Large intestine (tissue), 3 donors: ENCODE measurements around the gene PYROXD2. TPM values are rescaled to one million over a fixed set of nuclear protein-coding genes. Genes with fewer than 3 reads are reported as not detected.
A peak's percentile ranks its signal among the peaks of the same experiment; 100 is the strongest.
"Not testable (repeated sequence)": the region's sequence is repeated elsewhere in the genome, so short reads cannot be mapped to it uniquely, and the experiment has no call there.

ENCODE experiments used
- DNase-seq, 2 donors: peaks; one replicate each; pipeline versions ENCODE4 v3.0.0 to v3.0.0-alpha.2; 2013
- H3K27ac ChIP-seq: one replicate; pipeline ENCODE4 v1.5.1; 2013; ENCODE audit warnings: low read length
- H3K27me3 ChIP-seq: 2 replicates; pipeline ENCODE4 v1.6.1; 2013; ENCODE audit warnings: low read length; ENCODE audit not compliant: control insufficient read depth, insufficient read depth
- H3K36me3 ChIP-seq: 2 replicates; pipeline ENCODE4 v1.6.1; 2013; ENCODE audit warnings: low read length; ENCODE audit not compliant: control insufficient read depth, insufficient read depth
- H3K4me1 ChIP-seq: one replicate; pipeline ENCODE4 v1.6.1; 2013; ENCODE audit warnings: low read length; ENCODE audit not compliant: control insufficient read depth, insufficient read depth
- H3K4me3 ChIP-seq: one replicate; pipeline ENCODE4 v1.5.1; 2013; ENCODE audit warnings: low read length
- H3K9me3 ChIP-seq: one replicate; pipeline ENCODE4 v1.6.1; 2013; ENCODE audit warnings: mild to moderate bottlenecking, low read depth, low read length, moderate library complexity; ENCODE audit not compliant: control insufficient read depth
- WGBS: methylation state at CpG from one replicate; pipeline ENCODE4 v1.1.5; 2013; ENCODE audit warnings: low lambda C conversion rate; ENCODE audit not compliant: insufficient coverage; 5-methylcytosine and 5-hydroxymethylcytosine counted together
- polyA plus RNA-seq: library from polyadenylated mRNA; unstranded; fragments of 120-200 nt; gene quantifications from one replicate; pipeline ENCODE4 v1.2.1, GENCODE V29; 2013

PYROXD2 gene
- polyA plus RNA-seq, 1 donor, result 14.4 TPM

DNA sequence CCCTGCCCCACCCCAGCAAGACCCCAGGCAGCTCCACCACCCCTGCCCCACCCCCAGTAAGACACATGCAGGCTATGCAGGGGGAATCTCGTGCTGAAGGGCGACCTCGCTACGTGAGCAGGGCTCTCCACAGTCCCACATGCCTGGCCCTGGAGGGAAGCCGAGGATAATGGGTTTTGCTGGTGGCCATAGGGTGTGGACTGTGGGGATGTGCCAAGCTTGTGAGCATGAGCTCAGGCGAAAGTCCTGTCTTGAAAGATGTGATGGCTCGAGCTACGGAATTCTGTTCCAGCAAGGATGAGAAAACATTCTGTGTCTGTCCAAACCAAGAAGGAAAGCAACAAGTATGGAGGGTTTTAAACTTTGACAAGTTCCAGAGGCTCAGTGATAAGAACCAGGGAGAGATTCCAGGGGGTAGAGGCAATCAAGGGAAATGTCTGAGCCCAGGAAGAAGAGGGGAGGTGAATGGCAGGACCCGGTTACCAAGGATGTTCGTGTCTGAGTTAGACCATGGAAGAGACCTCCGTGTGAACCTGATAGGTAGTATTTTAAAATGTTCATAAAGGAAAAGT lies 63.1 kb downstream of the PYROXD2 start:
- Histone ChIP-seq H3K9me3 (no peaks in the 10 kb centered on the region), H3K36me3 (no peaks in the 10 kb centered on the region), H3K27ac (no peak overlapping the region), H3K4me1 (no peaks in the 10 kb centered on the region), H3K4me3 (no peak overlapping the region), H3K27me3 (peaks cover 14% of the 10 kb centered on the region)
- DNase-seq, result no peak
- WGBS, result no CpG with 5 or more reads among the region's 11 CpGs

DNA sequence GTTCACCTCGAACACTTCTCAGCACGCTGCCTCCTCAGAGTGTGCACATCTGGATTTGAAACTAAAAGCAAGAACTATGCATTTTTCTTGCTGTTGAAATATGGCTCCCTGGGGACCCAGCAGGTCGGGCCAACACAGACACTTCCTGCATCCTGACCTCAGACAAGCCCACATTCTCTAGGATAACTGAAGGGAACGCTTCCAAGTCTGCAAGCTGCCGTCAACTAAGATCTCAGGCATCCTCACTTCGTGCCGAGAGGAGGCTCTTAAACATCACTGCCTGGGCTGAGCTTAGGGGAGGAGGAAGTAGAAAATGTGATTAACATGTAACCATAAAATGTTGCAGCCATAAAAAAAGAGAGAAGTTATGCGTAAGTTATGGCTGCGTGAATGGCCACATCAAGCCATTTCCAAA lies 65.5 kb downstream of the PYROXD2 start:
- Histone ChIP-seq H3K4me1 (no peaks in the 10 kb centered on the region), H3K27me3 (peaks cover 12% of the 10 kb centered on the region), H3K36me3 (no peaks in the 10 kb centered on the region), H3K4me3 (no peak overlapping the region), H3K27ac (no peak overlapping the region), H3K9me3 (no peaks in the 10 kb centered on the region)
- DNase-seq, result peak; percentile 43 to 44
- WGBS, result no CpG with 5 or more reads among the region's 9 CpGs

DNA sequence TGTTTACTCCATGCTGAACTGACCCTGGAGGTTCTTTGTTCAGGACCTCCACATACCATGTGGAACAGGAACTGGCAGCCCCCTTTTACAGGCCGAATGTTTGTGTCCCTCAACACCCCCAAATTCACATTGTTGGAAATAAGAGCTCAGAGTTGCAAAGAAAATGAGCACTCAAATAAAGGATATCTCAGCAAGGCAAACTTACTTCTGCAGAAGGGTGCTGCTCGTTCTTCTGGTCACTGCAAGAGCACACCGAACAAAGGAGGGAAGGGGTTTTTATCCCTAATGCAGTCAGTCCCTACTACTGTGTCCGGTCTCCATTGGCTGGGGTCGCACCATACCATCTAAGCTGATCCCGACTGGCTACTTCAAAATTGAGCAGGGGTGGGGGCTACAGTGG lies 68.1 kb downstream of the PYROXD2 start:
- no peaks in the 10 kb centered on the region for H3K9me3 ChIP-seq
- H3K27me3 ChIP-seq, result peaks cover 2% of the 10 kb centered on the region
- no peak for DNase-seq
- H3K4me3 ChIP-seq, result no peak overlapping the region
- no peak overlapping the region for H3K27ac ChIP-seq
- no CpG with 5 or more reads among the region's 6 CpGs for WGBS
- no peaks in the 10 kb centered on the region for H3K36me3 ChIP-seq
- H3K4me1 ChIP-seq, result no peaks in the 10 kb centered on the region

DNA sequence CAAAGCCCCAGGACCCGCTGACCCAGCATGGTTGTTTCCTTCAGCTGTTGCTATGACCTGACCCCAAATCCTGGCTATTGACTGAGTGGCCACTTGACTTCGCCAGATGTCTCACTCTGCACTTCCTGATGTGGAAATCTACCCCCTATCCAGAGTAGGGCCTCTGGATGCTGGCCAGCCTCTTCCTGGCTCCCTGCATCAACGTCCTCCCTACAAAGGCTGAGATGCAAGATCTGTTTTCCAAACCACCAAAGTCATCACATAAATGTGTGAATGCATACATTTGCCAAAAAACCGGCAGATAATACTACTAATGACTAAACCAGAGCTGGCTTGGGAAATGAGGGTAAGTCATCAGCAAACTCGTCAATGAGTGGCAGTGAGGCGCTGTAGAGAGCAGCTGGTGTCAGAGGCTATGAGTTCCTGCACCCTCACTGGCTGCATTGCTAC lies 70.4 kb downstream of the PYROXD2 start:
- peaks cover 6% of the 10 kb centered on the region for H3K27me3 ChIP-seq
- peak; percentile 38 to 45 for DNase-seq
- no peak overlapping the region for H3K27ac ChIP-seq
- no CpG with 5 or more reads among the region's 6 CpGs for WGBS
- no peaks in the 10 kb centered on the region for H3K4me1 ChIP-seq
- no peaks in the 10 kb centered on the region for H3K36me3 ChIP-seq
- H3K4me3 ChIP-seq, result no peak overlapping the region
- no peaks in the 10 kb centered on the region for H3K9me3 ChIP-seq

DNA sequence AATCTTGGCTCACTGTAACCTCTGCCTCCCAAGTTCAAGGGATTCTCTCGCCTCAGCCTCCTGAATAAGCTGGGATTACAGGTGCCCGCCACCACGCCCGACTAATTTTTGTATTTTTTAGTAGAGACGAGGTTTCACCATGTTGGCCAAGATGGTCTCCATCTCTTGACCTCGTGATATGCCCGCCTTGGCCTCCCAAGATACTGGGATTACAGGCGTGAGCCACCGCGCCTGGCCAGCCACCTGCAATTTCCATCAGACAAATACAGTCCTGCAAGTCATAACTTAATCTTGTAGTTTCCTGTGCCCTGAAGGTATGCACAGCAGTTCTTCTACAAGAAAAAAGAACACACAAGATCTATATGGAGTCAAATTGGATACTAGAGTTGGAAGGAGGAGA lies 73.3 kb downstream of the PYROXD2 start:
- H3K4me1 ChIP-seq, H3K36me3 ChIP-seq, H3K4me3 ChIP-seq, H3K9me3 ChIP-seq, DNase-seq, H3K27ac ChIP-seq: not testable (repeated sequence)
- peaks cover 11% of the 10 kb centered on the region for H3K27me3 ChIP-seq
- no CpG with 5 or more reads among the region's 10 CpGs for WGBS

DNA sequence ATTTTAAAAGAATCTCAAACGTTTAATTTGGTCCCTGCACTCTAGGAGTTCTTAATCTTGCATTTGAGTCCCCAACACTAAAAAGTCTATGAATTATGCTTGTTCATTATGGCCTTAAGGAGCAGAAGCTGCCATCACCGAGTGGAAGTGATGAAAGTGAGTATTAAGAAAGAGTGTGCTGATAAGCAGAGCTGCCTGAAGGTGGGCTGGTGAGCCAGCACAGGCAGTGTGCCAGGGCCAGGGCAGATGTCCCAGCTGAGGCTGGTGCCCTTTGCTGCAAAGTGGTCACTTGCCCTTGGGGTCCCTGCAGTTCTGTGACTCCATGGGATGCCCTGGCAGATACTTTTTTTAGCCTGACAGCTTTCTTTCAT lies 74.1 kb downstream of the PYROXD2 start:
- no peak for DNase-seq
- no CpG with 5 or more reads among the region's 2 CpGs for WGBS
- Histone ChIP-seq H3K36me3 (no peaks in the 10 kb centered on the region), H3K9me3 (no peaks in the 10 kb centered on the region), H3K27me3 (peaks cover 12% of the 10 kb centered on the region), H3K4me1 (no peaks in the 10 kb centered on the region), H3K27ac (no peak overlapping the region), H3K4me3 (no peak overlapping the region)

DNA sequence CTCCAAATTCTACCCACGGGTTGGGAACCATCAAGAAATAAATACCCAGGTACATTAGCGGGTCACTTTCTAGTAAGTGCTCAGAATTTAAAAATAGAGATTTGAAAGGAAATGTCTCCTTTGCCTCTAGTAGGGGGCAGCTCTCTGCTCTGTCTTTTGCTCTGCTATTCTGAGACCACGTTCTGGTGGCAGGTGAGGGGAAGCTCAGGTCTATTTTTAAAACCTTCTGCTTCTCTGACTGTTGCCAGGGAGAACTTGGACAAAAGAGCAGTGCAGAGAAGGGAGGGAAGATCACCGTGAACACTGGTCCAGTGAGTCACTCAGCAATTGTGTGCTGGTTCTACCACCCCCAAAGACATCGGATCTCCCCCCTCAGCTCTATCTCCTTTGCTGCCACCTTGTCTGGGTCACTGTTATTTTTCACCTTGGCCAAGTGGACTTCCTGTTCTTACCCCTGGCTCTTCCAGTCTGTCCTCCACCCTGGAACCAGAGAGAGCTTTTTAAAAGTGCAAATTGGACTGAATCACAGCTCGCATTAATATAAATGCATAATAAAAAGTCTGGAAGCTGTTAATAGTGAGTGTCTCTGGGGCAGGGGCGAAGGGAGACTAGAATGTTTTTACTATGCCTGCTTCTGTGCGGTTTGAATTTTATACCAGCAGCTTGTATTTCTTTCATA lies 74.6 kb downstream of the PYROXD2 start:
- Histone ChIP-seq H3K4me1 (no peaks in the 10 kb centered on the region), H3K4me3 (no peak overlapping the region), H3K27me3 (peaks cover 13% of the 10 kb centered on the region), H3K36me3 (no peaks in the 10 kb centered on the region), H3K9me3 (no peaks in the 10 kb centered on the region), H3K27ac (no peak overlapping the region)
- no peak for DNase-seq
- 70% methylated on average over 2 of the region's 8 CpGs for WGBS

DNA sequence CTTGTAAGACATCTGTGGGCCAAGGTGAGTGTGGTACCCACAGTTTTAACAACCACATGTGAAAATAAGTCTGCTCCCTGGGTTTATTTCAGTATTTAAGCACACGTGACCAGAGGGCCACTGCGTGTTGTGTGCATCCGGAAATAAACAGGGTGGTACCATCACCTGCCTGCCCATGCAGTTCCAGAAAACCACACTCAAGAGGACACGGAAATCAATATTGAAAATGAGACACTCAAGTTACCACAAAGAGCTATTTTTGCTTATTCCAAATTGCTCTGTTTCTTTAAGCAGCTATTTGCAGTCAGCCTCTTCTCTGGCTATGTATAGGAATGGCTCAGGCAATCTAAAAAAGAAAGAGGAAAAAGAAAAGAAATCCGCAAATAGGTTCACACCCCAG lies 75.2 kb downstream of the PYROXD2 start:
- Histone ChIP-seq H3K4me1 (no peaks in the 10 kb centered on the region), H3K4me3 (no peak overlapping the region), H3K36me3 (no peaks in the 10 kb centered on the region), H3K27me3 (peaks cover 13% of the 10 kb centered on the region), H3K9me3 (no peaks in the 10 kb centered on the region), H3K27ac (no peak overlapping the region)
- WGBS, result 76% methylated on average over 3 of the region's 5 CpGs
- no peak for DNase-seq

DNA sequence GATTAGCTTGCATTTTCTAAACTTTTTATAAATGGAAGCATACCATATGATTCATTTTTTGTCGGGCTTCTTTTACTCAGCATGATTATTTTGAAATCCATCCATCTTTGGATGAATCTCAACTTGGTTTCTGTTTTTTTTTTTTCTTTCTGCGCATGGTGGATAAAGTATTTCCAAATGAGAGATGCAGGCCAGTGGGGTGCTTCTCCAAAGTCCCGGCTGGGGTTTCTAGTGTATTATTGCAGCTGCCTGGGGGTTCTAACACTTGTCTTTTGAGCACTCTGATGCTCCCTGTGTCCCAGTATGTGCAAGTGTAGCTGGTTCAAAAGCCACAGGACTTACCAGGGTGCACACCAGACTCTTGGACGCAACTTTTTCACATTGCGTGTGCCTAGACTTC lies 76.1 kb downstream of the PYROXD2 start:
- Histone ChIP-seq H3K4me3 (no peak overlapping the region), H3K27ac (no peak overlapping the region), H3K36me3 (no peaks in the 10 kb centered on the region), H3K27me3 (peaks cover 13% of the 10 kb centered on the region), H3K9me3 (no peaks in the 10 kb centered on the region), H3K4me1 (no peaks in the 10 kb centered on the region)
- WGBS, result no CpG with 5 or more reads among the region's 5 CpGs
- DNase-seq, result no peak

DNA sequence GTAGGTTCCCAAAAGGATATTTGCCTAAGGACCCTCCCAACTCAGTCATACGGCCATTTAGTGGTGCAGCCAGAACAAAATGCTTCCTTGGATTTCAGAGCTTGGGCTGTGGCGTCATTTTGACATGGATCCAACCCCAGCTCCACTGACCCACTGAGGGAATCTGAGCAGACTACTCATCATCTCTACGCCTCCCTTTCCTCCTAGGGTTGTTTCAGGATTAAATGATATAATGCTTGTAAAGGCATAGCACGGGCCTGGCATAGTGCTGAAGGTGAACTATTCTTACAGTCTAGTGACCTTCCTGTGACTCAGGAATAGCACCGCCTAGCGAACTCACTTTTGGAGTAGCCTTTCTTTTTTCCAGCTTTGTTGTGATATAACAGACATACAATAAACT lies 76.7 kb downstream of the PYROXD2 start:
- H3K27ac ChIP-seq, result no peak overlapping the region
- 100% methylated on average over 1 of the region's 6 CpGs for WGBS

DNA sequence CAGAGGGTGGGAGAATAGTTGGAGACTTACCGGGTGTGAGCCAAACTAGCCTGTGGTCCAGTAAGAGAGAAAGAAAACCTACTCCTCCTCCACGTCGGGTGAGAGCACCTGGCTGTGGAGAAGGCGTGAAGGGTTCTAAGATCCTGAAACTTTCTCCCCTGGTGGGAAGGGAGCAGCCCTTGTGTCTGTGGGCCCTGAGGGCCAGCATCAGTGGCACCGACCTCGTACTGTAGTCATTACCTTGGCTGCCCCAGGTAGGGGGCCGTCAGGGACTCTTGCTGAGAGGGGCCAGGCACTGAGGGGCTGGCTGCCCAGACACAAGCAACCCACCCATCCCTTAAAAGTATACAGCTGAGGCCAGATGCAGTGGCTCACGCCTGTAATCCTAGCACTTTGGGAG lies 77.5 kb downstream of the PYROXD2 start:
- no peak for DNase-seq
- H3K4me1 ChIP-seq, result no peaks in the 10 kb centered on the region
- H3K27me3 ChIP-seq, result peaks cover 15% of the 10 kb centered on the region
- H3K36me3 ChIP-seq, result no peaks in the 10 kb centered on the region
- H3K4me3 ChIP-seq, result no peak overlapping the region
- WGBS, result no CpG with 5 or more reads among the region's 8 CpGs
- H3K27ac ChIP-seq, result no peak overlapping the region
- no peaks in the 10 kb centered on the region for H3K9me3 ChIP-seq

More for the DNA sequence above, 76.7 kb downstream of the PYROXD2 start:
- Histone ChIP-seq H3K27me3 (peaks cover 13% of the 10 kb centered on the region), H3K4me1 (no peaks in the 10 kb centered on the region), H3K4me3 (no peak overlapping the region), H3K36me3 (no peaks in the 10 kb centered on the region), H3K9me3 (no peaks in the 10 kb centered on the region)
- no peak for DNase-seq
